B cell (primary cell): ENCODE results near the gene PCP4. TPM values are rescaled to one million over a fixed set of nuclear protein-coding genes. Genes with fewer than 3 reads are reported as not detected.

Source experiments
- ATAC-seq: fragments of 200-7000 bp; cut with Tn5 transposase; one replicate; pipeline ENCODE4 v1.10.0; 2021; ENCODE audit warnings: low read depth, mild to moderate bottlenecking, moderate number of reproducible peaks, moderate library complexity
- CTCF ChIA-PET: fragments of 350-600 bp; sonication (Branson Sonifier 250); formaldehyde crosslinking; loops from one replicate; lab custom pipeline; 2021; ENCODE audit warnings: antibody characterized with exemption, inconsistent platforms; lab: Charles Lee
- POLR2A ChIA-PET: fragments of 350-600 bp; sonication (Branson Sonifier 250); formaldehyde crosslinking; loops from one replicate; lab custom pipeline; 2021; ENCODE audit warnings: antibody characterized with exemption; lab: Charles Lee
- DNase-seq: peaks from one replicate; pipeline ENCODE4 v3.0.0; 2013
- H2AFZ ChIP-seq: 2 replicates; pipeline ENCODE4 v1.6.1; 2012; ENCODE audit warnings: mild to moderate bottlenecking, low read depth, low read length; ENCODE audit not compliant: insufficient read depth, poor library complexity, severe bottlenecking
- H3K27ac ChIP-seq, 2 donors: 1 replicate in 1 of 2; 2 replicates in 1 of 2; pipeline ENCODE4 v1.5.1; 2012 to 2013; ENCODE audit warnings: low read length in 2 of 2, mild to moderate bottlenecking in 2 of 2, moderate library complexity in 1 of 2
- H3K27me3 ChIP-seq, 4 experiments: fragments of 200-600 bp in 1 of 4; sonication (generic) in 1 of 4; replicated peaks in 1 of 4; 1 replicate in 2 of 4; 2 replicates in 2 of 4; pipeline versions ENCODE4 v1.6.1 to v1.7.0; 2013 to 2016; ENCODE audit warnings: low read length in 3 of 4, mild to moderate bottlenecking in 2 of 4, mixed read lengths in 1 of 4, moderate library complexity in 1 of 4; ENCODE audit not compliant: insufficient read depth in 4 of 4, control insufficient read depth in 3 of 4; ENCODE audit errors: control extremely low read depth in 1 of 4
- H3K36me3 ChIP-seq, 2 experiments: replicated peaks in 1 of 2; 1 replicate in 1 of 2; 2 replicates in 1 of 2; pipeline versions ENCODE4 v1.6.1 to v1.7.1; 2013; ENCODE audit warnings: low read length in 1 of 2; ENCODE audit not compliant: insufficient read depth in 2 of 2, control insufficient read depth in 1 of 2; ENCODE audit errors: control extremely low read depth in 1 of 2, extremely low read depth in 1 of 2
- H3K4me1 ChIP-seq, 2 donors: fragments of 200-600 bp in 1 of 2; sonication (generic) in 1 of 2; 1 replicate in 1 of 2; 2 replicates in 1 of 2; pipeline versions ENCODE4 v1.5.1 to v1.6.1; 2013 to 2017; ENCODE audit warnings: low read length in 2 of 2; ENCODE audit not compliant: control insufficient read depth in 2 of 2, insufficient read depth in 2 of 2
- H3K4me2 ChIP-seq: replicated peaks from 2 replicates; pipeline ENCODE3; 2012; ENCODE audit warnings: mild to moderate bottlenecking, low read depth, low read length; ENCODE audit not compliant: poor library complexity, severe bottlenecking
- H3K4me3 ChIP-seq, 5 experiments: fragments of 200-600 bp in 1 of 5; sonication (generic) in 1 of 5; 1 replicate in 3 of 5; 2 replicates in 2 of 5; pipeline versions ENCODE4 v1.5.1 to v1.7.0; 2011 to 2016; ENCODE audit warnings: low read length in 4 of 5, mild to moderate bottlenecking in 4 of 5, low read depth in 2 of 5, control low read depth in 1 of 5, moderate library complexity in 1 of 5; ENCODE audit not compliant: insufficient read depth in 1 of 5; ENCODE audit errors: control extremely low read depth in 1 of 5, extremely low read depth in 1 of 5
- H3K79me2 ChIP-seq: fragments of 200-600 bp; sonication (generic); one replicate; pipeline ENCODE4 v1.6.0; 2016; ENCODE audit warnings: low read length; ENCODE audit not compliant: control insufficient read depth, insufficient read depth
- H3K9ac ChIP-seq: fragments of 200-600 bp; sonication (generic); 2 replicates; pipeline ENCODE4 v1.6.1; 2017; ENCODE audit warnings: mild to moderate bottlenecking, low read length, moderate library complexity
- H3K9me3 ChIP-seq, 3 donors: one replicate each; pipeline versions ENCODE4 v1.6.1 to v1.7.1; 2013; ENCODE audit warnings: low read length in 2 of 3; ENCODE audit not compliant: control insufficient read depth in 2 of 3, insufficient read depth in 1 of 3; ENCODE audit errors: control extremely low read depth in 1 of 3
- H4K20me1 ChIP-seq: 2 replicates; pipeline ENCODE4 v1.6.0; 2012; ENCODE audit warnings: mild to moderate bottlenecking, low read length; ENCODE audit not compliant: insufficient read depth, control insufficient read depth, poor library complexity, severe bottlenecking
- H3K27ac Mint-ChIP-seq: one replicate; pipeline ENCODE4 v1.8.0; 2021; ENCODE audit warnings: mixed read lengths
- H3K27me3 Mint-ChIP-seq: one replicate; pipeline ENCODE4 v1.8.0; 2021; ENCODE audit warnings: mixed read lengths
- H3K4me1 Mint-ChIP-seq: one replicate; pipeline ENCODE4 v1.8.0; 2021; ENCODE audit warnings: mixed read lengths
- H3K4me3 Mint-ChIP-seq: one replicate; pipeline ENCODE4 v1.8.0; 2021; ENCODE audit warnings: mixed read lengths
- H3K9me3 Mint-ChIP-seq: one replicate; pipeline ENCODE4 v1.8.0; 2022; ENCODE audit warnings: mixed read lengths; ENCODE audit not compliant: insufficient read depth
- EZH2 ChIP-seq: IDR thresholded peaks from 2 replicates; pipeline ENCODE4 v1.6.1; 2012; ENCODE audit warnings: borderline replicate concordance, low read depth, mild to moderate bottlenecking, moderate library complexity, low read length; ENCODE audit not compliant: insufficient read depth, poor library complexity, severe bottlenecking
- WGBS: methylation state at CpG from one replicate; pipeline ENCODE4 v1.1.5; 2013; ENCODE audit warnings: missing lambda C conversion rate; ENCODE audit not compliant: insufficient coverage; 5-methylcytosine and 5-hydroxymethylcytosine counted together
- intact Hi-C: fragments of 100-400 bp; cut with micrococcal nuclease; formaldehyde crosslinking; loops from one replicate; pipeline ENCODE4 v1.10.0; 2022
- polyA plus RNA-seq: library from polyadenylated mRNA; depleted of rRNA; stranded (reverse); fragments of >200 nt; gene quantifications from 2 replicates; pipeline ENCODE4 v1.2.3, GENCODE V29; 2012
- total RNA-seq, 2 donors: library from RNA; stranded (reverse); fragments of 120-200 nt in 1 of 2; gene quantifications; 1 replicate in 1 of 2; 2 replicates in 1 of 2; pipeline versions ENCODE4 v1.2.3 to v1.2.4, GENCODE V29; 2013 to 2022
- TF ChIP-seq, protein P1 (sequence below): fragments of 200-600 bp; IDR thresholded peaks from one replicate; pipeline ENCODE4 v1.8.0; 2022; ENCODE audit warnings: antibody characterized with exemption, mild to moderate bottlenecking

PCP4 gene
- total and polyA plus RNA-seq, 2 donors (not counting 1 experiment from before 2014, with no cell fraction given): not detected

DNA sequence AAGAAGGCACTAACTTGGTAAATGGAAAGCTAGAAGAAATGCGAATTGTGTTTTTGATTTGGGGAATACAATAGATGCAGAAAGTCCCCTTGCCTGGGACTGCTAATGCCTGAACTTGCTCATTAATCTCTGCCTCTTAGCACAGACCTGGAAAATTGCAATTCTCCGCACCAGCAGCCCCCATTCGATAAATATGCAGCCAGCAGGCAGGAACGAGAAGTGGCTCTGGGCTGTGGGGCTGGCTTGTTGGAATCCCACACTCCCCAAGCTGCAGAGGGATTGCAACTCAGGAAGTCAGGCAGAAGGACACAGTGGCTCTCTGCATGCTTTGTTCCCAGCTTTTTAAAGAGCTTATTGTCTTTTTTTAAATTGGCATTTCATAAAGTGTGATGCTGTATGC lies 51.3 kb downstream of the PCP4 start:
- no peak overlapping the region for H3K27ac ChIP-seq
- peaks cover 0 to 16% (median 0%) of the 10 kb centered on the region in 3 donors for H3K9me3 ChIP-seq
- H3K4me2 ChIP-seq: no peak overlapping the region
- ChIA-PET POLR2A (no interaction called here), CTCF (no interaction called here)
- H3K79me2 ChIP-seq: no peaks in the 10 kb centered on the region
- ATAC-seq (no peak), DNase-seq (no peak)
- H3K4me1 ChIP-seq: no peaks in the 10 kb centered on the region
- Mint-ChIP-seq H3K4me3 (no peak overlapping the region), H3K4me1 (no peaks in the 10 kb centered on the region), H3K27ac (no peak overlapping the region), H3K9me3 (peaks cover 4% of the 10 kb centered on the region), H3K27me3 (no peaks in the 10 kb centered on the region)
- H3K27me3 ChIP-seq: no peaks in the 10 kb centered on the region
- H3K9ac ChIP-seq: no peak overlapping the region
- no peaks in the 10 kb centered on the region for H4K20me1 ChIP-seq
- WGBS: 100% methylated on average over 1 of the region's 4 CpGs
- H3K4me3 ChIP-seq: no peak overlapping the region
- intact Hi-C loops: no loop called here
- no peak overlapping the region for H2AFZ ChIP-seq
- H3K36me3 ChIP-seq: no peaks in the 10 kb centered on the region
- TF ChIP-seq EZH2: no peak

DNA sequence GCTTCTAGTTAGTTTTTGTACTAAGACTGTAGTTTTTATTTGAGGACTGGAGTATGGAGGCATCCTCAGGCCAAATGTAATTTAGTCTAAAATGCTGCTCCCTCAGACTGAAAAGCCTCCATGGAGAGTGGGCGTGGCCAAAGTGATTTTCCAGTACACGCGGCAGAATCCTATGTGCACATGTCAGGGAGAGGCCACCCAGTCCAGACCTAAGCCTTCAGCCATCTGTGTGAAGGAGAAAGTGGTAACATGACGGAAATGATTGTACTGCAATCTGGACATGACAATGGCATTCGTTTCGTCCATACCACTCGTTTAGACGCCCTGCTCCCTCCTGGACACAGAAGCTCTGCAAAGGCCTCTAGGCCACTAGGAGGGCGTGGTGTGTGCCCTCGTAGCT lies 56.2 kb downstream of the PCP4 start:
- no peaks in the 10 kb centered on the region for H4K20me1 ChIP-seq
- no peaks in the 10 kb centered on the region for H3K36me3 ChIP-seq
- no peak overlapping the region for H3K4me3 Mint-ChIP-seq
- H3K27ac Mint-ChIP-seq: no peak overlapping the region
- H3K9me3 ChIP-seq: peaks cover 0 to 35% (median 0%) of the 10 kb centered on the region in 3 donors
- ATAC-seq (no peak), DNase-seq (no peak)
- ChIA-PET POLR2A (no interaction called here), CTCF (no interaction called here)
- no peak overlapping the region for H3K27ac ChIP-seq
- H3K79me2 ChIP-seq: no peaks in the 10 kb centered on the region
- H3K4me1 Mint-ChIP-seq: no peaks in the 10 kb centered on the region
- H3K4me3 ChIP-seq: no peak overlapping the region
- no peaks in the 10 kb centered on the region for H3K9me3 Mint-ChIP-seq
- H3K27me3 ChIP-seq: no peaks in the 10 kb centered on the region
- H2AFZ ChIP-seq: no peak overlapping the region
- H3K27me3 Mint-ChIP-seq: no peaks in the 10 kb centered on the region
- WGBS: 78% methylated on average over 9 of the region's 10 CpGs
- no peak for TF ChIP-seq EZH2
- TF ChIP-seq, protein P1, sequence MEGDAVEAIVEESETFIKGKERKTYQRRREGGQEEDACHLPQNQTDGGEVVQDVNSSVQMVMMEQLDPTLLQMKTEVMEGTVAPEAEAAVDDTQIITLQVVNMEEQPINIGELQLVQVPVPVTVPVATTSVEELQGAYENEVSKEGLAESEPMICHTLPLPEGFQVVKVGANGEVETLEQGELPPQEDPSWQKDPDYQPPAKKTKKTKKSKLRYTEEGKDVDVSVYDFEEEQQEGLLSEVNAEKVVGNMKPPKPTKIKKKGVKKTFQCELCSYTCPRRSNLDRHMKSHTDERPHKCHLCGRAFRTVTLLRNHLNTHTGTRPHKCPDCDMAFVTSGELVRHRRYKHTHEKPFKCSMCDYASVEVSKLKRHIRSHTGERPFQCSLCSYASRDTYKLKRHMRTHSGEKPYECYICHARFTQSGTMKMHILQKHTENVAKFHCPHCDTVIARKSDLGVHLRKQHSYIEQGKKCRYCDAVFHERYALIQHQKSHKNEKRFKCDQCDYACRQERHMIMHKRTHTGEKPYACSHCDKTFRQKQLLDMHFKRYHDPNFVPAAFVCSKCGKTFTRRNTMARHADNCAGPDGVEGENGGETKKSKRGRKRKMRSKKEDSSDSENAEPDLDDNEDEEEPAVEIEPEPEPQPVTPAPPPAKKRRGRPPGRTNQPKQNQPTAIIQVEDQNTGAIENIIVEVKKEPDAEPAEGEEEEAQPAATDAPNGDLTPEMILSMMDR: no peak
- intact Hi-C loops: no loop called here
- no peak overlapping the region for H3K4me2 ChIP-seq
- H3K4me1 ChIP-seq: no peaks in the 10 kb centered on the region
- H3K9ac ChIP-seq: no peak overlapping the region
